GM19397 (cell line): Measurements from ENCODE around the gene PRKN.
"Not testable (repeated sequence)": the region's sequence is repeated elsewhere in the genome, so short reads cannot be mapped to it uniquely, and the experiment has no call there.

ENCODE experiments used
- ATAC-seq: cut with Tn5 transposase; IDR thresholded peaks from one replicate; pipeline ENCODE4 v1.9.1; 2021; ENCODE audit warnings: mild to moderate bottlenecking, moderate library complexity; ENCODE audit not compliant: unreplicated experiment

The PRKN gene

DNA sequence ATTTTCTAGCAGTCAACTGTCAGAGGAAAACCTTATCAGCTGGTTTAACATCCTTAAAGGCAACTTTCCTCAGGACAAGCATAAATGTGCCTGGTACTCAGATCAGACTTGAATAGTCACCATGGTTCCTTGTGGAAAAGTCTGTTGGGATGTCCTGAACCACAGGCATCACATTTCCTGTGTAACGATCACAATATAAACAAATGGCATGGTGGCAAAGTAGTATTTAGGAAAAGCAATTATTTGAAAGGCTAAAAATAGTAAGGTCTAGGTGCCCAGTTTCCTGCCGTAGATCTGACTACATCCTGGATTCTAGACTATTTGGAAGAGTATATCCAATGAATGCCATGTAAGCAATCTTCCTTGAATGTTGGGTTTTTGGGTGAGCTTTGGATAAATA is 1181.8 kb downstream of the PRKN start:
- no peak for ATAC-seq

GRCh38 chr6:161544801-161545480 is 1182.6 kb downstream of the PRKN start:
- ATAC-seq = no peak

- ATAC-seq = no peak
Observed at GRCh38 chr6:161543684-161544309, 1183.8 kb downstream of the PRKN start.

DNA sequence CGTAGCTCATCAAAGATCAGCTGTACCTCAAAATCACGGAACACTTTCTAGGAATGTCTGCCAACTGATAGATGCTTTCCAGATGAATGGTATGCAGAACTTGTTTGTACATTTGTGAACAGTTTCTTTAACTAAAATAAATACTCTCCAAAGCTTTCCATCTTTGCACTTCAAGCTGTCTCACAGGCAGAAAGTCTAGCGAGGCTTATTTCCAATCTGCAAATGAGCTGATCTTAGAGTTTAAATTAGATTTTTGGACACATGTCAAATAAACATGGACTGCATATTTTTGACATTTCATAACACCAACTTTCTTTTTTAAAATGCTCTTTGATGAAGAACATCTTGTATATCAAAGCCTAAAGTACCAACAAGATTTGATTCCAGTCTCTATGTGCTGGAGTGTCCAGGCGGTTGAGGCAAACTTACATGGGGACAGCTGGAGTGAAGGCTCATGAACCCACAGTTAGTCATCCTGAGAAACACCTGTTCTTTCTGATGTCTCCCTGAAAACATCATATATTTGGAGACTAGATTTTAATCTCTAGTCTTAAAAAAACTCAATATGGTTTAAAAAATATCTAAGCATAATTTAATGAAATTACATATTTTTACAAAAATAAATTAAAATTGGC is 1185.1 kb downstream of the PRKN start:
- no peak for ATAC-seq

DNA sequence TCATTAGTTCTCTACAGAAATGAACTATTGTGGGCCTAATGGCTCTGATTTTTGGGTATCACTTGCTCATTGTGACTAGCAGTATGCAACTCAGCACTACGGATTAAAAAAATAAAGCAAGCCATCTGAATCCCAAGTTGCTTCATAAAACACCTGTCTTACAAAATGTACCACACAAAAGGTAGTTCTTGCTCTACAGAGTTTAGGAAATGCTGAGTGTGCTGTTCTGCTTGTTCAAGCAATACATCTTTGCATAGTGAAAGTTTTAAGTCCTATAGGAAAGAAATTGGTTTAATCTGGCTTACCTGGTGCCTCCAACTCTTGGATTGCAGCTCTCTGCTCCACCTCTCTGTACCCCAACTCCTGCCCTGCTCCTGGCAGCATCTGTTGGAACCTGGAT is 1187.0 kb downstream of the PRKN start:
- no peak for ATAC-seq

- ATAC-seq = no peak
Observed at GRCh38 chr6:161536224-161536630, 1191.3 kb downstream of the PRKN start.

GRCh38 chr6:161534264-161534873 is 1193.2 kb downstream of the PRKN start:
- no peak for ATAC-seq

DNA sequence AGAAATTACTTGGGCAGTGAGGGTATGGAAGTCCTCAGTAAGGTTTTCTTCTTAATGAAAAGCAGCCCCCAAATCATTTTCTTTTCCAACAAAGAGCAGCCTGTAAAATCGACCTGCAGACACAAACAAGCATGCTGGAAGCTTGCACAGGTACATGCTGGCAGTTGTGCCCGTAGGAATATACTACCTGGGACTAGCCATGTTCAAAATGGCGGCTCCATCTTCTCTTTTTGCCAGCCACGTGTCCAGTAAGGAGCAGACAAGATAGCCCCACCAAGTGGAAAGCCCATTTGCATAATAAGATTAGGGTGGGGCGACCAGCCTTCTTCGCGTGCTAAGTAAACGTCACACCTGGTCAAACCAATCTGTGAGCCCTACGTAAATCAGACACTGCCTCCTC is 1194.3 kb downstream of the PRKN start:
- ATAC-seq = no peak

GRCh38 chr6:161532536-161532935 is 1195.0 kb downstream of the PRKN start:
- ATAC-seq = no peak

DNA sequence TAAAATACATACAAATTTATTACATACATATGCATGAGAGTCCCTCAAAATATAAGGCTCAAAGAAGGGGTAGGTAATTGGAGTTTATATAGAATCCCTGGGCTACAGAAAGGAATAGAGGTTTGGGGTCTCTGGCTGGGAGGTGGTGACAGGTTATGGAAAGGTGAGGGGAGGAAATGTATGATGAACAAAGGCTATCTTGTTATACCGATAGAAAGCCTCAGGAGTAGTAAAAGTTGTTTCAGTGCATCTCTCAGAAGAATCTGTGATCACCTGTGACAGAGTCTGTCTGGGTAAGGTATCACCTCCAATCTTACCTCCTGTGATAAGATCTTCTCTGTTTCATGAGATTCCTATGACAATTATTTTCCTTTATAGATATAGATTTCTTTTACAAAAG is 1200.8 kb downstream of the PRKN start:
- no peak for ATAC-seq

GRCh38 chr6:161523362-161523761 is 1204.2 kb downstream of the PRKN start:
- no peak for ATAC-seq

DNA sequence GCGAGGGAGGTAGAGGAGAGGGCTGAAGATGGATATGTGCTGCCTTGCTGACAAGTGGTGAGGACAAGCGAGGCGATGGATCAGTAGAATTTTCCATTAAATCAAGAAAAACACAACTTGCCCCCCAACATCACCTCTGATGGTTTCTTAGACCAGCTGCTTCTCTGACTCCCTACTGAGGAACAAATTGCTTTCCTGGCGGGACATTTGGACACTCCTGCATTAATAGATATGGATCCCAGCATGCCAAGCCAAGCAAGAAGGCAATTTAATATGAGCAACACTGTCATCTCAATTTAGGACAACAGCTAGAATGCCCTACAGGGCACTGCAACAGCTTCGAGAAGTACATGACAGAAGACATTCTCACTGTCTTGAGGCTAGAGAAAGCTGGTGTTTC is 1205.3 kb downstream of the PRKN start:
- ATAC-seq = no peak

DNA sequence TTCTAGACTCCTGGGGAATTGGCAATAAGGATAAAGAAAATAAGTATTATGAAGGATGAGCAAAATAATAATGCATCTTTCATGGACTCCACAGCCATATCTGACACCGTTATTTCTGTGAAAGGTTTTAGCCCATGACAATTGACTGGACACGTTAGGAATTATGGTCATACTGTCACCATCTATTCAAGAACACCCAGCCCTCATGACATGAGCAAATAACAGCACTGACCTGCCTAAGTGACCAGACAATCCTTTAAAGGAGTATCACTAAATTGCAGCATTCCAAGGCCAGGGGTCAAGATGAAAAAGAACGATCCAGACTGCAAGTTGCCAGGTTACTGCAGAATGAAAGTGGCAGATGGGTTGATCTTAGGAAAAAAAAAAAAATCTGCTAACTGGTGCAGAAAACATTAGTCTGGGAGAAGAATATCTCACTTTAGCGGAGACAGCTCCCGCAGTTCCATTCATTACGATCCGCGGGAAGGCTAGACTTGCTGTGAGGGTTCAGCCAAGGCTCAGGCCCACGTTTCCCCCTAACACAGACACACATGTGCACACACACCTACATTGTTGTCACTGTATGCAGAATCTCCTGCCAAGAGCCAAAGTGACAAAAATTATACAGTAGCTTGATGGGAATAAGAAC is 1216.0 kb downstream of the PRKN start:
- no peak for ATAC-seq

DNA sequence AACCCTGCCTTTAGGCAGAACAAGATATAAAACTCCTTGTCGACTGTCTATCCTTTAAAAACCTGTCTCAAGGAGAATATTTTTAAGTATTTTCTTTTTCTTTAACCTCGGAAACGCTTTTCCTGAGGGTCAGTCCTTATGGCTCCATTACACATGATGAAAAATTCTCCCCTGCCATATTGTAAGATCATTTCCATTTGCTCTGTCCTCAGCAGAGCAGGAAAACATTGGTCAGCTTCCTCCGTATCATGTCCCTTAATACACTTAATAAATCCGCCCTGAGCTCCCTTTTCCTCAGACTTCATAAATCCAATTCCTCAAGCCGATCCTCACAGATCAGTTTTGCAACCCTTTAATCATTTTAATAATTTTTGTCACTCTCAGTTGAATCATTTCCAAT is 1219.2 kb downstream of the PRKN start:
- no peak for ATAC-seq

DNA sequence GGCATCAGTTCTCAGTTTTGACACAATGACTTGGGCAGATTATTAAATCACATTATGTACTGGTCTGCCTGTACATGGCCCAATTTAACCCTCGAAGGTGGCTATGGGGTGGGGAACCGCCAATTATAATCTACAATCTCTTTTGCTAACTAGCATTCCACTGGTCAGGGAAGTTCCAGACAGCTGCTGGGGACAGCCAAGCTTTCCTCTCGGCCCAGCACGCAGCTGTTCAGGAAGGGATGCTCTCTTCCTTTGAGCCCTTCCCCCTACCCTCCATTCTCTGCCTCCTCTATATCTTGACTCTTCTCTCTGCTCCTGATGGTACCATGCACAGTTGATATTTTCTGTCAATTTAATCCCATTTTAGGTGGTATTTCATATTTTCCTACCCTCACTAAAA is 1220.2 kb downstream of the PRKN start:
- no peak for ATAC-seq

- ATAC-seq = no peak
Observed at GRCh38 chr6:161503570-161503969, 1224.0 kb downstream of the PRKN start.

DNA sequence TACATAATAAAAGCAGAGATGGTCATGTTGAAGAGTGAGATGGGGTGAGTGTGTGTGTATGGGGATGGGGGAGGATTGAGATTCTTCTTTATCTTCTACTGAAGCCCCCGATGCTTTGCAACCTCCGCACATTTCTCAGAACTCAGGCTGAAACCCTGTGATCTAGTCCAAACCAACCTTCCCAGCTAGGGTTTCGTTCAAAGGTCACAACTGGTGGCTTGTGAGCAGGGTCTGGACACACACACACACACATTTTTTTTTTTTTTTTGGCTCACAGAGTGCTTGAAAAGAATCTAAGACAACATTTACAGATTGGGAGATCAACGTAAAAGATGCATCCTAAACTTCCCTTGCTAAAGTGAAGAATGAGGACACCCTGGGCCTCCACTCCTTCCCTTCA is 1228.7 kb downstream of the PRKN start:
- ATAC-seq = no peak

DNA sequence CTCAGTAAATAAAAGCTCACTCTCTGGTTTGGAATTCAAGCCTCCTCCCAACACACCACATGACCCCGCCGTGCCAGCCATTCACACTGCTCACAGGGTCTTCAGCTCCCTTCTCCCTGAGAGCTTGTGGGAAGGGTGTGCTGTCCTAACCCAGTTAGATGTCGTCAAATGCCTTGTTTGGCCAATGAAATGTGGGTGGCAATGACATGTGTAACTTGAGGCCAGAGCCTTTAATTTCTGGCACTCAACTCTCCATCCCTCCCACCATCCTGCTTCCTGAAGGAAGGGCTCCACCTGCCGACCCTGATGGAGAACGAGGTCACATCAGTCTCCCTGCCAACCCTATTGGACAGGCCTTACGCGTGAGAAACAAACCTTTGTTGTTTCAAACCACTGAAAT is 1229.2 kb downstream of the PRKN start:
- no peak for ATAC-seq

- no peak for ATAC-seq
Observed at GRCh38 chr6:161496941-161497340, 1230.6 kb downstream of the PRKN start.

DNA sequence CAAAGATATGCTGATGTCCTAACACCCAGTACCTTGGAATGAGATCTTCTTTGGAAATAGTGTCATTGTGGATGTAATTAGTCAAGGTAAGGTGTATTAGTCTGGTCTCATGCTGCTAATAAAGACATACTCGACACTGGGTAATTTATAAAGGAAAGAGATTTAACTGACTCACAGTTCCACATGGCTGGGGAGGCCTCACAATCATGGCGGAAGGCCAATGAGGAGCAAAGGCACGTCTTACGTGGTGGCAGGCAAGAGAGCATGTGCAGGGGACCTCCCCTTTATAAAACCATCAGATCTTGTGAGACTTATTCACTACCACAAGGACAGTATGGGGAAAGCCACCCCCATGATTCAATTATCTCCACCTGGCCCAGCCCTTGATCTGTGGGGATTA is 1231.3 kb downstream of the PRKN start:
- not testable (repeated sequence) for ATAC-seq

GRCh38 chr6:161494566-161494965 is 1233.0 kb downstream of the PRKN start:
- no peak for ATAC-seq
